ENCODE measurements around the gene NDUFA12. TPM values are rescaled to one million over a fixed set of nuclear protein-coding genes. Genes with fewer than 3 reads are reported as not detected.

Gene NDUFA12
- total and polyA plus RNA-seq, 9 of the 15 experiments (the other 6 are each of a cell fraction or from before 2014, with no cell fraction given): 115 to 986 (median 283) TPM

DNA sequence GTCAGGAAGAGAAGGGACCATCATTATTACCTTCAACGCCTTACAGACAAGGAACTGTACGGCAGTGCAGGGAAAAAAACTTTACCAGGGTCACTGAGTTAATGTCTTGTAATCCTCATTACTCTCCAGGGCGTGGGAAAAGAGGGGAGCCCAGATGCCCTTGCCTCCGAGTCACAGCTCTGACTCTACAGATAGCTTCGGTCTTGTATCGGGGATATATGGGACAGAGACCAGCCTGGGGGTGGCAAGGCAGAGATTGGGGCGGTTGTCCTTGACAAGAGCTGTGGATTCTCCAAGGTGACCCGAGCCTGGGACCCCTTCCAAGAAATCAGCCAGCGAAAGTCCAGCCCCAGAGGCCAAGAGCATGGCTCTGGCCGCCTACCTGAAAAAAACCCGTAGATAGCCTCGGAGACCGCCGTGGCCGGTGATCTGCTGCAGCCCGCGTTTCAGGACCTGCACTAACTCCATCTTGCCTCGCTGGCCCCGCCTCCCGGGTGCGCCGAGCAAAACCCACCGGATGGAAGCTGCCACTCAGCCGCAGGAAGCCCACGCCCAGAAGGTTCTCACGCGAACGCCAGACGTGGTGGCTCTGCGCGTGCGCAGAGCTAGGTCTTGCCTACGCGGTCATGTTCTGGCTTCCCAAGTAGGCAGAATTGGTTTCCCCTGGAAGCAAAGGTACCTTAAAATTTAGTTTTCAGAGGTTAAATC, at the start of gene NDUFA12 (continued):
- TF ChIP-seq NKRF (IDR thresholded peaks at IDR 0.05; ENCODE audit: borderline replicate concordance): peak; percentile 49; the same call in 1 of the 2 replicates
- peak; percentile 76 for TF ChIP-seq CBX1 (IDR thresholded peaks at IDR 0.05; ENCODE audit: low read depth)
- TF ChIP-seq COPS2 (conservative IDR thresholded peaks at IDR 0.05): no peak
- no peak for TF ChIP-seq MTA1 (IDR thresholded peaks at IDR 0.05; ENCODE audit: borderline replicate concordance)
- TF ChIP-seq TRIM24 (IDR thresholded peaks at IDR 0.05): peak in 1 of 2 experiments; percentile 89; a peak in 2 of 4 replicates
- peak; percentile 50; the same call in 1 of the 2 replicates for TF ChIP-seq BHLHE40 (IDR thresholded peaks at IDR 0.05; ENCODE audit: low read length)
- 0 out of 2 replicates have a peak, but pooled peaks have one; percentile 1 for TF ChIP-seq SMC3 (conservative IDR thresholded peaks at IDR 0.05; ENCODE audit: insufficient read depth, low read depth, low read length)
- peak; percentile 94 for TF ChIP-seq ESRRA (IDR thresholded peaks at IDR 0.05; ENCODE audit: borderline replicate concordance, low read depth)
- TF ChIP-seq RFX7 (CRISPR knock-in tag; IDR thresholded peaks at IDR 0.05): no peak
- TF ChIP-seq HBP1 (CRISPR knock-in tag; IDR thresholded peaks at IDR 0.05): no peak
- no peak for TF ChIP-seq ZNF695 (CRISPR knock-in tag; IDR thresholded peaks at IDR 0.05)
- TF ChIP-seq MEIS2 (IDR thresholded peaks at IDR 0.05; ENCODE audit: partially characterized antibody): peak; percentile 93
- TF ChIP-seq MTA3 (IDR thresholded peaks at IDR 0.05; ENCODE audit: borderline replicate concordance): peak; percentile 82; the same call in 1 of the 2 replicates
- peak; percentile 91 for TF ChIP-seq RBBP5 (IDR thresholded peaks at IDR 0.05; ENCODE audit: borderline replicate concordance, insufficient read depth, low read length, poor library complexity, severe bottlenecking)
- TF ChIP-seq, protein P1, sequence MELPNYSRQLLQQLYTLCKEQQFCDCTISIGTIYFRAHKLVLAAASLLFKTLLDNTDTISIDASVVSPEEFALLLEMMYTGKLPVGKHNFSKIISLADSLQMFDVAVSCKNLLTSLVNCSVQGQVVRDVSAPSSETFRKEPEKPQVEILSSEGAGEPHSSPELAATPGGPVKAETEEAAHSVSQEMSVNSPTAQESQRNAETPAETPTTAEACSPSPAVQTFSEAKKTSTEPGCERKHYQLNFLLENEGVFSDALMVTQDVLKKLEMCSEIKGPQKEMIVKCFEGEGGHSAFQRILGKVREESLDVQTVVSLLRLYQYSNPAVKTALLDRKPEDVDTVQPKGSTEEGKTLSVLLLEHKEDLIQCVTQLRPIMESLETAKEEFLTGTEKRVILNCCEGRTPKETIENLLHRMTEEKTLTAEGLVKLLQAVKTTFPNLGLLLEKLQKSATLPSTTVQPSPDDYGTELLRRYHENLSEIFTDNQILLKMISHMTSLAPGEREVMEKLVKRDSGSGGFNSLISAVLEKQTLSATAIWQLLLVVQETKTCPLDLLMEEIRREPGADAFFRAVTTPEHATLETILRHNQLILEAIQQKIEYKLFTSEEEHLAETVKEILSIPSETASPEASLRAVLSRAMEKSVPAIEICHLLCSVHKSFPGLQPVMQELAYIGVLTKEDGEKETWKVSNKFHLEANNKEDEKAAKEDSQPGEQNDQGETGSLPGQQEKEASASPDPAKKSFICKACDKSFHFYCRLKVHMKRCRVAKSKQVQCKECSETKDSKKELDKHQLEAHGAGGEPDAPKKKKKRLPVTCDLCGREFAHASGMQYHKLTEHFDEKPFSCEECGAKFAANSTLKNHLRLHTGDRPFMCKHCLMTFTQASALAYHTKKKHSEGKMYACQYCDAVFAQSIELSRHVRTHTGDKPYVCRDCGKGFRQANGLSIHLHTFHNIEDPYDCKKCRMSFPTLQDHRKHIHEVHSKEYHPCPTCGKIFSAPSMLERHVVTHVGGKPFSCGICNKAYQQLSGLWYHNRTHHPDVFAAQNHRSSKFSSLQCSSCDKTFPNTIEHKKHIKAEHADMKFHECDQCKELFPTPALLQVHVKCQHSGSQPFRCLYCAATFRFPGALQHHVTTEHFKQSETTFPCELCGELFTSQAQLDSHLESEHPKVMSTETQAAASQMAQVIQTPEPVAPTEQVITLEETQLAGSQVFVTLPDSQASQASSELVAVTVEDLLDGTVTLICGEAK (IDR thresholded peaks at IDR 0.05): peak; percentile 93
- TF ChIP-seq, protein P1 (CRISPR knock-in tag; IDR thresholded peaks at IDR 0.05): no peak
